GM10266 (cell line): Measurements from ENCODE around the gene ASIC4.

ENCODE experiments used
- DNase-seq: peaks from one replicate; pipeline ENCODE4 v3.0.0; 2012; ENCODE audit errors: extremely low spot score
- TF ChIP-seq, protein P1 (sequence below): IDR thresholded peaks from 2 replicates; pipeline ENCODE4 v1.5.1; 2012; ENCODE audit warnings: mild to moderate bottlenecking, low read depth; ENCODE audit not compliant: control insufficient read depth, insufficient read depth; ENCODE audit errors: missing control alignments

The ASIC4 gene

DNA sequence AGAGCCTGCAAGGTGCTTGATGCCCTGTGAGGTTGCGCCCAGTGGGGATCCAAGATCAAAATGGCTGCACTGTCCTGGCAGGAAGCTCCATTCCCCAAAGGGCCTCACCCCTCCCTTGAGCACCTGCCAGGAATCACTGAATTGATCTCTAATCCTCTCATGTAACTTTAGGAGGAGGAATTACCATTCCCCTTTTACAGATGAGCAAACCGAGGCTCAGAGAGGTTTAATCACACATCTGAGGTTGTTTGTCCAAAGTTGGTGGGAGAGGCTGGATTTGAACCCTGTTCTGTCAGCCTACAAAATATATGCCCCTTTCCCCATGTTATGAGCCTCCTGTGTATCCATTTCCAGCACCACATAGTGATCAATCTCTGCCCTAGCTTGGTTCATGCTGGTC lies 10.5 kb downstream of the ASIC4 start:
- DNase-seq, result no peak
- TF ChIP-seq, protein P1, sequence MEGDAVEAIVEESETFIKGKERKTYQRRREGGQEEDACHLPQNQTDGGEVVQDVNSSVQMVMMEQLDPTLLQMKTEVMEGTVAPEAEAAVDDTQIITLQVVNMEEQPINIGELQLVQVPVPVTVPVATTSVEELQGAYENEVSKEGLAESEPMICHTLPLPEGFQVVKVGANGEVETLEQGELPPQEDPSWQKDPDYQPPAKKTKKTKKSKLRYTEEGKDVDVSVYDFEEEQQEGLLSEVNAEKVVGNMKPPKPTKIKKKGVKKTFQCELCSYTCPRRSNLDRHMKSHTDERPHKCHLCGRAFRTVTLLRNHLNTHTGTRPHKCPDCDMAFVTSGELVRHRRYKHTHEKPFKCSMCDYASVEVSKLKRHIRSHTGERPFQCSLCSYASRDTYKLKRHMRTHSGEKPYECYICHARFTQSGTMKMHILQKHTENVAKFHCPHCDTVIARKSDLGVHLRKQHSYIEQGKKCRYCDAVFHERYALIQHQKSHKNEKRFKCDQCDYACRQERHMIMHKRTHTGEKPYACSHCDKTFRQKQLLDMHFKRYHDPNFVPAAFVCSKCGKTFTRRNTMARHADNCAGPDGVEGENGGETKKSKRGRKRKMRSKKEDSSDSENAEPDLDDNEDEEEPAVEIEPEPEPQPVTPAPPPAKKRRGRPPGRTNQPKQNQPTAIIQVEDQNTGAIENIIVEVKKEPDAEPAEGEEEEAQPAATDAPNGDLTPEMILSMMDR, result no peak

DNA sequence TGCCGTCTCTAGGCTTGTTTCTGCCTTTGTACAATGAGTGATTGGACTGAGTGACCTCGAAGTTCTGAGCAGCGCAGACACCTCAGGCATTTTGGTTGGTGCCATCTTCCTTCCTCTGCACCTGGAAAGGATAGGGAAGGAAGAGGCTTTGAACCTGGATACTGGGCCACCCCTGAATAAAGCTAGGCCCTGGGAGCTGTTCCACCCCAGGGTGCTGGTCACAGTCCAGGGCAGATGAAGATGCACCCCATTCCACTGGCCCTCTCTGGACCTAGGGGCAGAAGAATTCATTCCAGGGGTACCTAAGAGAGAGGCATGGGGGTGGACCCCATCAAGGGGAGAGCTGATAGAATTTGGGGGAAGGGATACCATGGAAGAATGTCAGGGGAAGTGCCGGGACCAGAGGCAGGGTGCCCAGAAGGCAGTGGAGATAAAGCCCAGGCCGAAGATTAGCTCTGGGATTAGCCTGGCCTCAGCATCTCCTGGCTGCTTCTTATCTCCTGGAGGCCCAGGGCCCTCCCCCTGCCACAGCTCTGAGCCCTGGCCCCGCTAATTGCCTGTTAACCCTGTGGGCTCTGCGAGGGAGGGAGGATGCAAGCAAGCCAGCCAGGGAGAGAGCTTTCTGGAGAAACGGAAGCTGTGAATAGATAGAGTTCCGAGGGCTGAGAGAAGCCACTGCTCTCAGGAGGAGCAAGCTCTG lies 11.4 kb downstream of the ASIC4 start:
- DNase-seq, result no peak
- TF ChIP-seq, protein P1, result no peak

DNA sequence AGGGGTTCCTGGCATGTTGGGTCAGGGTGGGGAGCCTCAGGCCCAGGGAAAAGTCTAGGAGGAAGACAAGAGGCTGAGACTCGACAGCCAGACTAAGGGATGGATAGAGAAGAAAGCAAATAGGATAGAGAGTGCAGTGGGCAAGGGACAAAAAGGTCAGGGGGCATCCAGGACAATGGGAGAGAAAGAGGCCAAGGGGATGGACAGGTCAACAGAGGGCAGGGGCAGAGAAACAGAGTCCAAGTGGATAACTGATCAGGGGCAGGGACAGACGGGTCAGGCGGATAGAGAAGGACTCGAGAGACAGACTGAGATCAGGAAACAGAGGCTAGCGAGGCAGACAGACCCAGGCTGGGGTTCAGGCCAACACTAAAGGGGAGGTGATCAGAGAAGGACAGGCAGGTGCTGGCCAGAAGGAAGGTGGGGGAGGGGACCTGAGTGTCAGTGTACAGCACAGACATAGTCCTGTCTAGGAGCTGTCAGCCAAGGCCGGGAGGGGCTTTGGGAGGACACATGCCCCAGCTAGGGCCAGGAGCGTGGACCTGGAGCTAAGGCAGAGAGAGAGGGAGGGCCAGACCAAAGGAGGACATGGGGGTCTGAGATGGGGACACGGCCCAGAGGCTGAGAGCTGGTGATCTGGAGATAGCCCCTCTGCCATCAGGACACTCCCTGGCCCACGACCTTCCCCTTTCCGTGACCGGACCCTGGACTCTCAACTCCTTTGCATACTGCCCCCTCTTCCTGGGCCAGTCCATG lies 12.2 kb downstream of the ASIC4 start:
- DNase-seq, result no peak
- TF ChIP-seq, protein P1, result no peak

DNA sequence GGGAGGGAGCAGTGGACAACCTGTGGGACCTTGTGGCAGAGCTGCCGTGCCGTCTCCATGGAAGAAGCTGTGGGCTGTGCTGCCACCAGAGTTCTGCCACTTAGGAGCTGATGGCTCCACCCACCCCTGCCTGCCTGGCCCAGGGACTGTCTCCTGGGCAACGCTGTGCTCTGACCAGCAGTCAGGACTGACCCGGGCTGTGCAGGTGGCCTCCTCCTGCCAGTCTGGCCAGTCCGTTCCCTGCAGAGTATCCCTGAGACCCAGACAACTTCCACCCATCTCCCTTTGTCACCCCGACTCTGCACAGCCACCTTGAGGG lies 12.8 kb downstream of the ASIC4 start:
- TF ChIP-seq, protein P1, result no peak
- DNase-seq, result no peak

DNA sequence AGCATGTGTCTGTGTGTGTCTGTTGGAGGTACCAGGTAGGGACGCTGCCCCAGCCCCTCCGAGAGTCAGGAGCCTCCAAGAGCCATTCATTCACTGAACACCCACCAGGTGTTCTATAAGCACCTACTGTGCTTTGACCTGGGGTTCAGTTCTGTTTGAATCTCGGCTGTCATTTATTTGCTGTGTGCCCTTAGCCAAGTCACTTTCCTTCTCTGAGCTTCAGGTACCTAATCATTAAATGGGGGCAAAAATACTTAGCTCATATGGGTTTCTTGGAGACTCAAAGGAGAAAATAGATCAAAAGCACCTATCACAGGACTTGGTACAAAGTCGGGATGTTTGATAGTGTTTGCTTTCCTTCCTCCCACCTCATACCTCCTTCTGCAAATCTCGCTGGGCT lies 13.2 kb downstream of the ASIC4 start:
- DNase-seq, result no peak
- TF ChIP-seq, protein P1, result no peak

DNA sequence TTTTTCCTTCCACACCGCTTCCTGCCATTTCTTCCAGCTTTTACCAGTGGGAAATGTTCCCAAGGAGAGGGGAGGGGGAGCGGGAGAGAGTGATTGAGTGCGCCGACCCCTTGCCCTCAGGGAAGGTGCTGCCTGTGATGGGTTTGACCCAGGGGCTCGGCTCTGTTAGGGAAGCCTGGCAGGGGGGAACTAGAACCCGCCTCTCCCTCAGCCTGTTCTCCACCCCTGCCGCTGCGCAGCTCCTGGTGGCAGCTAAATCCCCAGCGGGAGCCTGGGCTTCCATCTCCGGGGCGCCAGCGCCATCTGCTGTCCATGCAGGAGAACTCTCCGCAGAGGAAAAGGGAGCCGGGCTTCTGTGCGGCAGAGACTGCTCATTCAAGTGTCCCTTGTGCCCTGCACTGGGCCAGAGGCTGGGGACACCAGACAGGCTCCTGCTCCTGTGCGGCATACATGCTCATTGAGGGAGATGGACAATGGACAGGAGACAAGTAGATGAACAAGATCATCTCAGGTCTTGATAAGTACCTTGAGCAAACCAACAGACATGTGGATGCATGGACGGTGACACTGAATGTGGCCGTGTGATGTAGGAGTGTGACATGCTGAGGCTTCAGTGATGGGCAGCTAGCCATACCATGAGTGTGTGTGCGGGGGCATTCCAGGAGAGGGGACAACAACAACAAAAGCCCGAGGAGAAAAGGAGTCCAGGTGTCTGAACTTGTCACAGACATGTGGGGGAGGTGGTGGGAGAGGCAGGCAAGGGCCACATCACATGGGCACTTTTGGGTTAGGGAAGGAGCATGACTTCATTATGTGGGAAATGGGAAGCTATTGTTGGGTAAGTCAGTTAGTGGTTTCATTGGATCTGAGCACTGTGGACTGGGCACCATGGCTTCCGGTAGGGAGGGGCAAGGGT lies 16.0 kb downstream of the ASIC4 start:
- TF ChIP-seq, protein P1, result peak; percentile 97
- DNase-seq, result peak; percentile 92
